ENCODE data around the gene NDOR1.

The NDOR1 gene

DNA sequence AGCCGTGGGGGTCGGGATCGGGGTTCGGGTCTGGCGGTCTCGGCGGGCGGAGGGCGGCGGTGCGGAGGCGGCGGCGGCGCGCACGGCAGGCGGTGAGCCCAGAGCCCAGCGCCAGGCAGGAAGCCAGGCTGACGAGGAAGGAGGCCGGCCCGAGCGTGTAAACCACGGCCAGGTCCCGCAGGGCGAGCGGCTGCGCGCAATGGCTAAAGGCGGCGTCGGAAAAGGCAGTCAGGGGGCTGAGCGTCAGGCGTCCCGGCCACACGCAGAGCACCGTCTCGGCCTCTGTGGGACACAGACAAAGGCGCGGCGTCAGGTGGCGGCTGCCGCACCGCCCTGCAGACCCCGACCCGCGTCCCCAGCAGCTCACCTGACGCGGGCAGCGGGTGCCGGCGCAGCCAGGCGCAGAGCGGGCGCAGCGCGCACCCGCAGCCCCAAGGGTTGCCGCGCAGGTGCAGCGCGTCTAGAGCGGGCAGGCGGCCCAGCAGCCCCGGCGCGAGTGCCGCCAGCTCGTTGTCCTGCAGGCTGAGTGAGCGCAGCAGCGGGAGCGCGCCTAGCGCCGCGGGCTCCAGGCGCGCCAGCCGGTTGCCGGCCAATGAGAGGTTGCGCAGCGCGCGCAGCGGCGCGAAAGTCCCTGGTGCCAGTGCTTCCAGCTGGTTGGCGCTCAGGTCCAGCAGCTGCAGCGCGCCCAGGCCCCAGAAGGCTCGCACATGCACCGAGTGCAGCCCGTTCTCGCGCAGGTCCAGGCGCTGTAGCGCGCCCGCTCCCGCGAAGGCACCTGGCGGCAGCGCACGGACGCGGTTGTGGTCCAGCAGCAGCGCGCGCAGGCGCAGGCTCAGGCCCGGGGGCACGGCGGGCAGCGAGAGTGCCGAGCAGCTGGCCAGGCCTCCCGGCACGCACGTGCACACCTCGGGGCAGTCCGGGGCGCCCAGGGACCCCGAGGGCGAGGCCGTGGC lies 36.3 kb upstream of the NDOR1 start:
- Histone ChIP-seq H3K27ac (ENCODE audit: low read depth, low read length) (no peak overlapping the region), H3K4me3 (ENCODE audit: low read depth, low read length) (peak overlapping the region; percentile 63), H3K36me3 (ENCODE audit: control insufficient read depth, insufficient read depth, low read length) (no peaks in the 10 kb centered on the region), H3K9me3 (ENCODE audit: control insufficient read depth, insufficient read depth, low read depth, low read length) (no peaks in the 10 kb centered on the region), H3K27me3 (ENCODE audit: control insufficient read depth, insufficient read depth, low read length) (peaks cover 100% of the 10 kb centered on the region), H3K4me1 (ENCODE audit: control insufficient read depth, insufficient read depth, low read length) (peaks cover 8% of the 10 kb centered on the region), H3K9ac (ENCODE audit: low read length) (no peak overlapping the region)

DNA sequence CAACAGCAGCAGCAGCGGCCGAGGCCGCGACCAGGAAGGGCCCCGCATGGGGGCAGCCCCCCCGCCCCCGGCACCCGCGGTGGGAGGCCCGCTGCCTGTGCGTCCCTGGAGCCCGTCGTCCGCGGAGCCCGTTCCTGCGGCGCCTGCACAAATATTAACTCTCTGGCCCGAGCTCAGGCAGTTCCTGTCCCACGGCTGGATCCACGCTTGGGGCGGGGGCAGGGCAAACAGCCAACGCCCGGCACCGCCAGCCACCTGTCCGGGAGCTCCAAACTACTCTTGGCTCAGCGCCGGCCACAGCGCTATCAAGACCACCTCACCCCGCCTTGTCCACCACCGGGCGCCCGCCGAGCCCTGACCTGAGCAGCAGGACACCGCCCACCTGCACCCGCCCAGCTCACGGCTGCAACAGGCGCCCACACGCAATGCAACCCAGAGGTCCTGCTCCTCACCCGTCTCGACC lies 35.6 kb upstream of the NDOR1 start, which contains the start of gene LRRC26:
Gene LRRC26, minus strand, starts transcription at position 156 of the 463 bp plus-strand sequence. Its CDS starts 108 bp downstream, at position 48.
- H3K9ac ChIP-seq (ENCODE audit: low read length): no peak within 1 kb of the TSS
- no peaks in the 10 kb centered on the region for H3K36me3 ChIP-seq (ENCODE audit: control insufficient read depth, insufficient read depth, low read length)
- H3K4me1 ChIP-seq (ENCODE audit: control insufficient read depth, insufficient read depth, low read length): peaks cover 8% of the 10 kb centered on the region
- peak within 1 kb of the TSS; percentile 63 for H3K4me3 ChIP-seq (ENCODE audit: low read depth, low read length)
- no peaks in the 10 kb centered on the region for H3K9me3 ChIP-seq (ENCODE audit: control insufficient read depth, insufficient read depth, low read depth, low read length)
- H3K27me3 ChIP-seq (ENCODE audit: control insufficient read depth, insufficient read depth, low read length): peaks cover 98% of the 10 kb centered on the region
- H3K27ac ChIP-seq (ENCODE audit: low read depth, low read length): no peak within 1 kb of the TSS

DNA sequence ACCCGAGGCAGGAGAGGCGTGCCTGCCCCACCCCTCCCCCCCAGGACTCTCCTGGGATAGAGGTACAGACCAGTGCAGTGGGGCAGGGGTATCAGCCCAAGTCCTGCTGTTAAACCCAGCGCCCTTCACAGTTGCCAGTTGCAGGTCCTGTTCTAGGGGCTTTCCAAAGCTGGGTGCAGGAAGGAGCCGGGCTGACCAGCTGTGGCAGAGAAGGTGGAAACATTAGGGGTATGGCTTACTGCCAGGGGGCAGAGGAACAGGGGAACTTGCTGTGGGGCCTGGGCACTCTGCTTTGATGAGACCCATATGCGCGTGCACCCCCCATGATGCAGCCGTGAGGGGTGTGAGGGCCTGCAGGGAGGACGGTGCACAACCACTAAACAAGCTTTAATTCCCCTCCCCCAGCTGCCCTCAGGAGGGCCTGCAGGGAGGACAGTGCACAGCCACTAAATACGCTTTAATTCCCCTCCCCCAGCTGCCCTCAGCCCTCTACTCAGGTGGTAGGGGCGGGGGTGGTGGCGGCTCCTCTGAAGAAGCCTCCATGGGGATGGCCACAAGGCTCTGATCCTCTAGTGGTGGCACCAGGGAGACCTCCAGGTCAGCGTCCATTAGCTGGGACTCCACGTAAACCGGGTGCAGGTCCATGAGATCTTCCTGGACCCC lies 34.9 kb upstream of the NDOR1 start:
- H3K9ac ChIP-seq (ENCODE audit: low read length): no peak overlapping the region
- H3K4me1 ChIP-seq (ENCODE audit: control insufficient read depth, insufficient read depth, low read length): peaks cover 11% of the 10 kb centered on the region
- no peak overlapping the region for H3K27ac ChIP-seq (ENCODE audit: low read depth, low read length)
- H3K4me3 ChIP-seq (ENCODE audit: low read depth, low read length): no peak overlapping the region
- no peaks in the 10 kb centered on the region for H3K9me3 ChIP-seq (ENCODE audit: control insufficient read depth, insufficient read depth, low read depth, low read length)
- H3K27me3 ChIP-seq (ENCODE audit: control insufficient read depth, insufficient read depth, low read length): peaks cover 98% of the 10 kb centered on the region
- no peaks in the 10 kb centered on the region for H3K36me3 ChIP-seq (ENCODE audit: control insufficient read depth, insufficient read depth, low read length)

GRCh38 chr9:137171149-137171900 lies 34.2 kb upstream of the NDOR1 start:
- Histone ChIP-seq H3K36me3 (ENCODE audit: control insufficient read depth, insufficient read depth, low read length) (no peaks in the 10 kb centered on the region), H3K4me3 (ENCODE audit: low read depth, low read length) (no peak overlapping the region), H3K9me3 (ENCODE audit: control insufficient read depth, insufficient read depth, low read depth, low read length) (no peaks in the 10 kb centered on the region), H3K27me3 (ENCODE audit: control insufficient read depth, insufficient read depth, low read length) (peaks cover 98% of the 10 kb centered on the region), H3K4me1 (ENCODE audit: control insufficient read depth, insufficient read depth, low read length) (peaks cover 11% of the 10 kb centered on the region), H3K27ac (ENCODE audit: low read depth, low read length) (no peak overlapping the region), H3K9ac (ENCODE audit: low read length) (no peak overlapping the region)

- H3K9me3 ChIP-seq (ENCODE audit: control insufficient read depth, insufficient read depth, low read depth, low read length): no peaks in the 10 kb centered on the region
- no peak overlapping the region for H3K9ac ChIP-seq (ENCODE audit: low read length)
- H3K4me3 ChIP-seq (ENCODE audit: low read depth, low read length): no peak overlapping the region
- H3K36me3 ChIP-seq (ENCODE audit: control insufficient read depth, insufficient read depth, low read length): peaks cover 4% of the 10 kb centered on the region; the same call in 1 of the 2 replicates
- peaks cover 11% of the 10 kb centered on the region for H3K4me1 ChIP-seq (ENCODE audit: control insufficient read depth, insufficient read depth, low read length)
- no peak overlapping the region for H3K27ac ChIP-seq (ENCODE audit: low read depth, low read length)
- peaks cover 82% of the 10 kb centered on the region for H3K27me3 ChIP-seq (ENCODE audit: control insufficient read depth, insufficient read depth, low read length)
Measured at GRCh38 chr9:137172901-137173795, 32.4 kb upstream of the NDOR1 start.

DNA sequence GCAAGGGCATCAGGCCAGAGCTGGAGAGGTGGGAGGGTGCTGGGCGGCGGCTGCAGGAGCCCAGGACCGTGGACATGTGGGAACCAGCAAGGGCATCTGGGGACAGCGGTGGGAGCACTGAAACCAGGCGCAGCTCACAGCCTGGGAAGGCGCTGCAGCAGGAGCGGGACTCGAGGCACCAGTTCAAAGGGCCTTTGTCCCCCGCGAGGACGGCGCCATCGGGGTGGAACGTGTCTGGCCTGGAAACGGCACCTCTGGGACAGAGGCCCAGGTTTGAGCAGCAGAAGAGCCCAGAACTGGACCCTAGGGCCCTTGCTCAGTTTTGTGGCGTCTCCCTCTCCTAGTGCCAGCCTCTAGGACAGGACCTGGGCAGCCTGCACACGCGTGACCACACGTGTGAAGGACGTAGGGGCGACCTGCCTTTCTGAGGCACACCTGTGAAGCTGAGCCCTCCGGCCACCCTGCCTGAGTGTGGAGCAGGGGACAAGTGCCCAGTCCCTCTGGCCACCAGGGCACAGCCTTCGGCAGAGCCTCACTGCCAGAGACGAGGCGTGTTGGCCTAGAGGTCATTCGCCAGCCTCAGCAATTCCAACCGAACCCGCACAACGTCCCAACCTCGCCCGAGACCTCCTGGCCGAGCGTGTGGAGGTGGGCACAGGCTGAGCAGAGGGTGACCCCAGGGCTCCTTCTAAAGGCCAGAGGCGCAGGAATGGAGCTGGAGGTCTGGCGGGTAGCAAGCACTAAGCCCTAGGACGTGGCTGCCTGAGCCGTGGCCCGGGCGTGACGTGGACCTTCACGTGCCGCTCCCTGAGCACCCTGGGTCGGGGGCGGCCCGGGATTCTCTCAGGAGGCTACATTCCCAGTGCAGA lies 31.5 kb upstream of the NDOR1 start:
- Histone ChIP-seq H3K4me3 (ENCODE audit: low read depth, low read length) (no peak overlapping the region), H3K27me3 (ENCODE audit: control insufficient read depth, insufficient read depth, low read length) (peaks cover 73% of the 10 kb centered on the region), H3K9ac (ENCODE audit: low read length) (no peak overlapping the region), H3K9me3 (ENCODE audit: control insufficient read depth, insufficient read depth, low read depth, low read length) (no peaks in the 10 kb centered on the region), H3K27ac (ENCODE audit: low read depth, low read length) (no peak overlapping the region), H3K4me1 (ENCODE audit: control insufficient read depth, insufficient read depth, low read length) (peaks cover 11% of the 10 kb centered on the region), H3K36me3 (ENCODE audit: control insufficient read depth, insufficient read depth, low read length) (peaks cover 4% of the 10 kb centered on the region; the same call in 1 of the 2 replicates)

- H3K4me3 ChIP-seq (ENCODE audit: low read depth, low read length): no peak overlapping the region
- H3K9ac ChIP-seq (ENCODE audit: low read length): no peak overlapping the region
Measured at GRCh38 chr9:137174722-137175293, 30.7 kb upstream of the NDOR1 start.

GRCh38 chr9:137175345-137175961 lies 30.0 kb upstream of the NDOR1 start:
- Histone ChIP-seq H3K4me1 (ENCODE audit: control insufficient read depth, insufficient read depth, low read length) (peaks cover 6% of the 10 kb centered on the region; the same call in 1 of the 2 replicates), H3K9me3 (ENCODE audit: control insufficient read depth, insufficient read depth, low read depth, low read length) (no peaks in the 10 kb centered on the region), H3K9ac (ENCODE audit: low read length) (no peak overlapping the region), H3K36me3 (ENCODE audit: control insufficient read depth, insufficient read depth, low read length) (peaks cover 18% of the 10 kb centered on the region), H3K27ac (ENCODE audit: low read depth, low read length) (no peak overlapping the region), H3K27me3 (ENCODE audit: control insufficient read depth, insufficient read depth, low read length) (peaks cover 59% of the 10 kb centered on the region), H3K4me3 (ENCODE audit: low read depth, low read length) (no peak overlapping the region)

More at GRCh38 chr9:137174722-137175293, 30.7 kb upstream of the NDOR1 start:
- H3K27me3 ChIP-seq (ENCODE audit: control insufficient read depth, insufficient read depth, low read length): peaks cover 65% of the 10 kb centered on the region
- no peak overlapping the region for H3K27ac ChIP-seq (ENCODE audit: low read depth, low read length)
- H3K36me3 ChIP-seq (ENCODE audit: control insufficient read depth, insufficient read depth, low read length): peaks cover 12% of the 10 kb centered on the region
- no peaks in the 10 kb centered on the region for H3K9me3 ChIP-seq (ENCODE audit: control insufficient read depth, insufficient read depth, low read depth, low read length)
- peaks cover 11% of the 10 kb centered on the region for H3K4me1 ChIP-seq (ENCODE audit: control insufficient read depth, insufficient read depth, low read length)
